LHCN-M2 (cell line): ENCODE data around the gene GCN1. TPM values are rescaled to one million over a fixed set of nuclear protein-coding genes. Genes with fewer than 3 reads are reported as not detected.

ENCODE experiments used
- DNase-seq: peaks from one replicate; pipeline ENCODE4 v3.0.0-alpha.2; 2012; ENCODE audit warnings: low read depth
- total RNA-seq: library from RNA; depleted of rRNA; stranded (reverse); fragments of >200 nt; gene quantifications from 2 replicates; pipeline ENCODE4 v1.2.3, GENCODE V29; 2014

Gene GCN1
- total RNA-seq, 1 experiment from 2014 or later: 66.6 TPM

DNA sequence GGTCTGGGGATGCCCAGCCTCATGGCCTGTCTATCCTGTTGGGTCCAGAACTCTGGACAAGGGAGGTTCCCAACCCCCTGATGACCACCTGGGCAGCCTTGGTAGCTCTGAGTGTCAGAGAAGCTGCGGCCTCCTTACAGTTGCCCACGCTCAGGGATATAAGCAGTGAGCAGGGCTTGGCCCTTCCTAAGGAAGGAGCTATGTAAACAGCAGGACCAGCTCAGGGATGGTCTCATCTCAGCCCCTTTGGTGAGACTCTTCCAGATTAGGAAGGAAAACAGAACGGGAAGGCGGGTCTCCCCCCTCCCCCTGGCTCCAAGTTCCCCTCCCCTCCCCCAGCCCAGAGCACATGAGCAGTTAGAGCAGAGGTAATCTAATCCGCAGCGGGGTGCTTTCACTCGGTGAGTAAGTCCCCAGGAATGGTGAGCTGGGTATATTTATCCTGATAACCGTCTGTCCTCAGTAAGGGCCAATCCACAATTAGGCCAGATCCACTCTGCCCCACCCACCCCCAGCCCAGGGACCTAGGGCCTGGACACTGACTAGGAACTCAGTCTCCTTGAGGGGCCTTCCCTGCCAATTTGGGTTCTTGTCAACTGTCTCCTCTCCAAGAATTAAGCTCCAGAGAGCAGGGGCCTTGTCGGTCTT is 35.9 kb upstream of the GCN1 start:
- DNase-seq: peak; percentile 99

DNA sequence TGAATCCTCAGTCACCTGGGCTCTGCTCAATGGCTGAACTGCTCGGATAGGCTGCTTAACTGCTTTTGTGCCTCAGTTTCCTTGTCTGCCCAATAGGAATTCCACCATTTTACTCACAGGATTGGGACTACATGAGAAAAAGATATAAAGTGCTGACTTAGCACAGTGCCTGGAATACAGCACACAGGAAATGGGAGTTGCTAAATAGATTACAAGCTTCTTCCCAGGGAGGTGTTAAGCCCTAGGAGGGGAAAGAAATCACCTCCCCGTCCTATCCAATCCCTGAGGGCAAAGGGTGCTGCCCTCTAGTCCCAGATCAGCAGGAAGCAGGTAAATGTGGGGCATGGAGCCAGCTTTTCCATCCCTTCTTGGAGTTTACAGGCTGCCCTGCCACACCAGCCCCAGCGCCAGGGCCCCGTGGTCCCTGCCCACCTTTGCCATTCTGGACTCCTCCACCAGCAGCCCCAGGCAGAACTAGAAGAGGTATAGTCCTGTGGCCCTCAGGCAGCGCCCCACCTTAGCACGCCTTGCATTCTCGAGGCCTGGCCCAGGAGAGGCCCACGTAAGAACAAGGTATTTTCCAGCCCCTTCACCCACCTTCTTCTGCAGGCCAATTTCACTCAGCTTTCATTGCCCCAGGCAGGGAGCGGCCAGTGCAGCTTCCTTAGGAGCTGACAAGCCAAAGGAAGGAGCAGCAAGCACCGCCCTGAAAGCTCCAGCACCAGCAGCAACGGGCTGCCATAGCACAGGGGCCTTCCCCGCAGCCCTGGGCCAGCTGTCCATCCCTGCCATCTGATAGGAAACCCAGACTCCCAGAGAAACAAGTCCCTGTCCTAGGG is 35.2 kb upstream of the GCN1 start:
- DNase-seq: no peak

DNA sequence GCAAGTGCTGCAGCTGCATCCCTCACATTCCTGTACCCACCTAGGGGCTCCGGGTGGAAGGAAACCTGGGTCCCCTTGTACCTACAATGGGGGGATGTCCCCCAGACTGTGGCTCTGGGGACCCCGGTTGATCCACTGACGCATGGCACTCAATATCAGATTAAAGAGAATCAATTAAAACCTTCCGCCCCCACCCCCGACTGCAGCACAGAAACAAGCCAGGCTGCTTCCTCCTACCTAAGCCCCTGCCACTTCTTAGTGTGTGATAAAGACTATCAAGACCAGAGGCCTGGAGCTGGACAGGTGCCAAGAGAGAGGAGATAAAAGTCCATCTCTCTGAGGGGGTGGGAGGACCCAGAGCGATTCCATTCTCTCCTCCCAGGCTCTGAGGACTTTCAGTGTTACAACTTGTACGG is 34.6 kb upstream of the GCN1 start:
- no peak for DNase-seq

- DNase-seq: peak; percentile 78
Observed at GRCh38 chr12:120228291-120229070, 34.0 kb upstream of the GCN1 start.

DNA sequence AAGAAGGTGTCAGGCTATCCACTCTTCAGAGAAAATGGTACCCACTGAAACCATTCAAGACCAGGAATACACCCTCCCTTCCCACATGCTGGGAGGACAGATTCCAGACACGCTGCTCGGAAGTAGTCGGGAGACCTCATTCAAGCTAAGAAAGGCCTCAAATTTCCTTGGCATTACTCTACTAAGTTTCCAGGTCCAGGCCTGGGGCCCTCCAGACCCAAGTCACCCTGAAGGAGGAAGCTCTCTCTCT is 33.5 kb upstream of the GCN1 start:
- DNase-seq: no peak

GRCh38 chr12:120227233-120228040 is 32.9 kb upstream of the GCN1 start:
- no peak for DNase-seq

DNA sequence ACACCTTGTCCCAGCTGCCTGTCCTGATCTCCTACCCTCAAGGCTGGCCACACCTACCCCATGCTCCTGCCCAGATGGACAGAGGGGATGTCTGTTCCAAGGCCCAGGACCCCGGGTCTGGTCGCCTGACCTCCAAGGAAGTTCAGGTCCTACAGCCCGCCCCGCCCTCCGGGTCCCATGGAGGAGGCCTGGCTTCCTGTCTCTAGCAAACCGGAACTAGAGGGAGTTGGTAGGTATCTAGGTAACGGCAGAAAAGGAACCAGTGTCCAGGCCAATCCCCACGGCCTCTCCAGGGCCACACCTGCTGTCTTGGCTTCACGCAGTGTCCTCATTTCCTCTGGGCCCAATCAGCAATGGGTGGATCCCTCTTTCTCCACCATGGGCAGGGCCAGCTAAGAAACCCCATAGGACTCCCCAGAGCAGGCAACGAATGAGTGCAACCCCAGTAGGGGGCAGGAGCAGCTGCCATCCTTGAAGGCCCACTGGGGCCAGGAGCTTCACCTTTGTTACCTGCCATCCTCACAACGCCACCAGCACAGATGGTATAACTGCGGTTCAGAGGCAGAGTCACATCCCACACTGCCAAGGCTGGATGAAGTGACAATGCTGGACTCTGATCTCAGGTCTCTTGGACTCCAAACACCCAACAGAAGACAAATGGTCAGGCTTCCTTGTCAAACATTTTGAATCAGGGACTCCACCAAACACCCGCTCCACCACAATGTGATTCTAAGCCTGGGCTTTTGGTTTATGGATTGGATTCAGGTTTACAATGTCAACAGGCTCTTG is 31.5 kb upstream of the GCN1 start:
- no peak for DNase-seq

DNA sequence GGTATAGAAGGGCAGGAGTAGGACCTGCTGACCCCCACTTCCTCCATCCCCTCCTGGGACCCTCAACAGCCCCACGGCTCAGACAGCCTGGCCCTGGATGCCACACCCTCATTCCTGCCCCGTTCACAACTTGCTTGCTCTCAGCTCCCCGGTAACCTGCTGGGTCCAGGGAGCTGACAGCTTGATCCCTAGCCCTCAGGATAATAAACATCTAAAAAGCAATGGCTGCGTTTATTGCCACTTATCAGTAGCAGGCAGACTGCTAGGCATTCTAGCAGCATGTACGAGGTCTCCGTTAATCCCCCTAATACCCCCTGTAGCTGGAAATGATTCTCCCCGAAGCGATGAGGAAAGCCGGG is 30.7 kb upstream of the GCN1 start:
- no peak for DNase-seq

- no peak for DNase-seq
Observed at GRCh38 chr12:120224304-120225199, 30.0 kb upstream of the GCN1 start.

GRCh38 chr12:120223458-120224303 is 29.2 kb upstream of the GCN1 start:
- no peak for DNase-seq

DNA sequence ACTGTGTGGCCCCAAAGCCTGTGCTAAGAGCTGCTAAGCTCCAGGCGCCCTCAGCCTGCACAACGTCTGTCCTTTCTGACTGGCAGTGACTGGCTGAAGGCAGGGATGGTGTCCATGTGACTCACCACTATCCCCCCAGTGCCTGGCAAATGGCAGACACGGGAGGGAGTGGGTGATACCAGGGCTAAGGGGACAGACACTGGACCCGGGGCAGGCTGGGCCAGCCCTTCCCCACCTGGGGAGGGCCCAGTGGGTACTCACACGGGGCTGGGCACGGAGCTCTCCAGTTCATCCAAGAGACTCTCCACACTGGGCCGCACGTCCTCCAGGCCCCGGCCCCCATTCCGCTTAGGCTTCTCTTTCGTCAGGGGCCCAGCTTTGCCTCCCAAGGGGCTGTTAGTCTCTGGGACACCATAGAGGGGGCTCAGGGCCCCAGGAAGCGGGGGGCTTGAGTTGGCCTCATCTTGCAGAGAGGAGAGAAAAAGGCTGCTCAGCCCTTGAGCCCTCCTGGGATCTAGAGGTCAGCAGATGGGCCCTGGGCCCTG is 27.8 kb upstream of the GCN1 start:
- DNase-seq: no peak

GRCh38 chr12:120221576-120221900 is 27.0 kb upstream of the GCN1 start:
- no peak for DNase-seq

DNA sequence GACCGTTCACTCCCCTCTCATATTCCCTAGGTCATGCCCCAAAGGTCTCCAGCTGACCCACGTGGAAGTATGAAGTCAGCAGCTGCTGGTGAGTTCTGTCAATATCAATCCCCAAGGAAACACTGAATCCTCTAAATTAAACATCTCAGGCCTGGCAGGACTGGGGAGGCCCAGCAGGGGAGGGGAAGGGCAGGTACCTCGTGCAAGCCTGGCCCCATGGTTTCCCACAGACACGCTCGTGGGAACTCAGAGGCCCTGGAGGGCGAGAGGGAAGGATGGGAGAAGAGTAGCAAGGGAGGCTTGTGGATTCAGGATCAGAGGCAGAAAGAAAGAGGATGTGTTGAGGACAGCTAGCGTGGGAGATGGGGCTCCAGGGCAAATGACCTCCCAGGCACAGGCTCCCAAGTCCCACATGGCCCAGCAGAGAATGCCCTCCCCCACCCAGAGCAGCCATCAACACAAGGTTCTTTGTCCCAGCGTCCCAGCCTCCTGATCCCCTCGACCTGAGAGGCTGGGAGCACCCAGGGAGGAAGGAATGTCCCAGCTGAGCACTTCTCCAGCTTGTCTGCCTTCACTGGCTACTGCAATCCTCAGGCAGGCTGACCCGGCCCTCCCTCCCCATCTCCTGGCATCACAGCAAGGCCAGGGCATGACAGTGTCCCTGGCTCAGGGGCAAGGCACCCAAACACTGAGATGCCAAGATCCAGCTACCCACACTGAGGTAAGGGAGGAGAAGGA is 26.5 kb upstream of the GCN1 start:
- no peak for DNase-seq

- no peak for DNase-seq
Observed at GRCh38 chr12:120218680-120219606, 24.4 kb upstream of the GCN1 start.

GRCh38 chr12:120216742-120217605 is 22.5 kb upstream of the GCN1 start:
- DNase-seq: no peak
